ENCODE data around the gene RPH3AL.

GRCh38 chr17:200586-200985, 152.0 kb downstream of the RPH3AL start:
- TF ChIP-seq ESRRA (IDR thresholded peaks at IDR 0.05; ENCODE audit: low read length): no peak
- TF ChIP-seq POLR2A (IDR thresholded peaks at IDR 0.05; ENCODE audit: low read depth, low read length): no peak
- no peak for TF ChIP-seq STAT3 (IDR thresholded peaks at IDR 0.05; ENCODE audit: low read depth, low read length)
- no peak for TF ChIP-seq HDAC2 (IDR thresholded peaks at IDR 0.05)
- no peak for TF ChIP-seq BACH1 (IDR thresholded peaks at IDR 0.05; ENCODE audit: borderline replicate concordance)
- no peak for TF ChIP-seq NR2C2 (IDR thresholded peaks at IDR 0.05; ENCODE audit: borderline replicate concordance, control insufficient read depth, insufficient read length, low read depth)
- TF ChIP-seq, protein P1, sequence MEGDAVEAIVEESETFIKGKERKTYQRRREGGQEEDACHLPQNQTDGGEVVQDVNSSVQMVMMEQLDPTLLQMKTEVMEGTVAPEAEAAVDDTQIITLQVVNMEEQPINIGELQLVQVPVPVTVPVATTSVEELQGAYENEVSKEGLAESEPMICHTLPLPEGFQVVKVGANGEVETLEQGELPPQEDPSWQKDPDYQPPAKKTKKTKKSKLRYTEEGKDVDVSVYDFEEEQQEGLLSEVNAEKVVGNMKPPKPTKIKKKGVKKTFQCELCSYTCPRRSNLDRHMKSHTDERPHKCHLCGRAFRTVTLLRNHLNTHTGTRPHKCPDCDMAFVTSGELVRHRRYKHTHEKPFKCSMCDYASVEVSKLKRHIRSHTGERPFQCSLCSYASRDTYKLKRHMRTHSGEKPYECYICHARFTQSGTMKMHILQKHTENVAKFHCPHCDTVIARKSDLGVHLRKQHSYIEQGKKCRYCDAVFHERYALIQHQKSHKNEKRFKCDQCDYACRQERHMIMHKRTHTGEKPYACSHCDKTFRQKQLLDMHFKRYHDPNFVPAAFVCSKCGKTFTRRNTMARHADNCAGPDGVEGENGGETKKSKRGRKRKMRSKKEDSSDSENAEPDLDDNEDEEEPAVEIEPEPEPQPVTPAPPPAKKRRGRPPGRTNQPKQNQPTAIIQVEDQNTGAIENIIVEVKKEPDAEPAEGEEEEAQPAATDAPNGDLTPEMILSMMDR (IDR thresholded peaks at IDR 0.05 in 2 of 3, conservative IDR thresholded peaks at IDR 0.05 in 1 of 3; ENCODE audit: control insufficient read depth in 2 of 3, extremely low read depth in 1 of 3, insufficient read depth in 1 of 3, low read depth in 3 of 3, low read length in 3 of 3): no peak
- TF ChIP-seq GABPA (IDR thresholded peaks at IDR 0.05; ENCODE audit: low read depth): no peak
- no peak for TF ChIP-seq RB1 (IDR thresholded peaks at IDR 0.05; ENCODE audit: borderline replicate concordance)
- no peak for TF ChIP-seq RFX5 (IDR thresholded peaks at IDR 0.05; ENCODE audit: low read depth, low read length)
- TF ChIP-seq POLR2AphosphoS5 (IDR thresholded peaks at IDR 0.05; ENCODE audit: low read length): no peak
- TF ChIP-seq SMAD5 (IDR thresholded peaks at IDR 0.05; ENCODE audit: low read depth): no peak
- TF ChIP-seq TCF12 (IDR thresholded peaks at IDR 0.05; ENCODE audit: low read depth, low read length): no peak
- no peak for TF ChIP-seq BMI1 (IDR thresholded peaks at IDR 0.05; ENCODE audit: borderline replicate concordance)
